Suprapubic skin (tissue), 3 donors: ENCODE results near the gene SUGCT.

Experiments
- POLR2A ChIP-seq, 2 donors: fragments of 450-650 bp; IDR thresholded peaks; one replicate each; pipeline ENCODE4 v1.6.1; 2017; ENCODE audit warnings: antibody characterized with exemption in 2 of 2, mild to moderate bottlenecking in 2 of 2, moderate library complexity in 2 of 2
- TF ChIP-seq, protein P1 (sequence below), 2 donors: fragments of 200-600 bp in 1 of 2; fragments of 450-650 bp in 1 of 2; sonication (generic) in 1 of 2; IDR thresholded peaks; one replicate each; pipeline ENCODE4 v1.5.1; 2016 to 2019; ENCODE audit warnings: antibody characterized with exemption in 2 of 2, mild to moderate bottlenecking in 1 of 2, moderate library complexity in 1 of 2

DNA sequence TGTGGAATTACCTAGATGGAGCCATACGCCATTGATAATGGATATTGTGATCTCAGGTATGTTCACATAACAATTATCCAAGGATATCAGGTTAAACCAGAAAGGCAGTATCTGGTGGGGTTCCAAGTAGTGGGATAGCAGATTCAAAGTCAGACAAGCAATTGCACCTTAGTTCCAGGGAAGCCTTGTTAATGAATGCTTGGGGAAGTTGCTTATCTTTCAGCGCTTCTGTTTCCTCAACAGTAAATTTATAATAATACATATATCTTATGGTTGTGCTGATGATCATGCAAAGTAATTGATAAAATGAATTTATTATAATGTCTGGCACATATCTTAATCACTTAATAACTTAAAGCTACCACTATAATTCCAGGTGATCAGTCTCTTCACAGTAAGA lies 290.9 kb downstream of the SUGCT start:
- TF ChIP-seq, protein P1, sequence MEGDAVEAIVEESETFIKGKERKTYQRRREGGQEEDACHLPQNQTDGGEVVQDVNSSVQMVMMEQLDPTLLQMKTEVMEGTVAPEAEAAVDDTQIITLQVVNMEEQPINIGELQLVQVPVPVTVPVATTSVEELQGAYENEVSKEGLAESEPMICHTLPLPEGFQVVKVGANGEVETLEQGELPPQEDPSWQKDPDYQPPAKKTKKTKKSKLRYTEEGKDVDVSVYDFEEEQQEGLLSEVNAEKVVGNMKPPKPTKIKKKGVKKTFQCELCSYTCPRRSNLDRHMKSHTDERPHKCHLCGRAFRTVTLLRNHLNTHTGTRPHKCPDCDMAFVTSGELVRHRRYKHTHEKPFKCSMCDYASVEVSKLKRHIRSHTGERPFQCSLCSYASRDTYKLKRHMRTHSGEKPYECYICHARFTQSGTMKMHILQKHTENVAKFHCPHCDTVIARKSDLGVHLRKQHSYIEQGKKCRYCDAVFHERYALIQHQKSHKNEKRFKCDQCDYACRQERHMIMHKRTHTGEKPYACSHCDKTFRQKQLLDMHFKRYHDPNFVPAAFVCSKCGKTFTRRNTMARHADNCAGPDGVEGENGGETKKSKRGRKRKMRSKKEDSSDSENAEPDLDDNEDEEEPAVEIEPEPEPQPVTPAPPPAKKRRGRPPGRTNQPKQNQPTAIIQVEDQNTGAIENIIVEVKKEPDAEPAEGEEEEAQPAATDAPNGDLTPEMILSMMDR (IDR thresholded peaks at IDR 0.05): no peak
- TF ChIP-seq POLR2A (IDR thresholded peaks at IDR 0.05): no peak
